Measurements from ENCODE around the gene PLP1.
"Not testable (repeated sequence)": the region's sequence is repeated elsewhere in the genome, so short reads cannot be mapped to it uniquely, and the experiment has no call there.

PLP1 gene

GRCh38 chrX:103776546-103776945, at the start of gene PLP1:
Gene PLP1, plus strand, starts transcription at chrX:103776840. Its CDS starts 156 bp downstream, at chrX:103776996.
- DNase-seq: peak in 25 of 42 donors; percentile 27 to 81 (median 57)
- intact Hi-C loops (cut with DNase I): no loop called here

GRCh38 chrX:103727115-103727514, 49.5 kb upstream of the PLP1 start:
- intact Hi-C loops (cut with DNase I): no loop called here
- no peak for DNase-seq

GRCh38 chrX:103729015-103729414, 47.6 kb upstream of the PLP1 start:
- DNase-seq: peak in 1 of 42 donors; percentile 5
- intact Hi-C loops (cut with DNase I): no loop called here

GRCh38 chrX:103730147-103730795, 46.4 kb upstream of the PLP1 start:
- intact Hi-C loops (cut with DNase I): no loop called here

GRCh38 chrX:103730796-103731493, 45.7 kb upstream of the PLP1 start:
- intact Hi-C loops (cut with DNase I): no loop called here
- no peak for DNase-seq

More at GRCh38 chrX:103730147-103730795, 46.4 kb upstream of the PLP1 start:
- peak in 1 of 42 donors; percentile 2 for DNase-seq

- intact Hi-C loops (cut with DNase I): no loop called here
- DNase-seq: no peak
Measured at GRCh38 chrX:103733017-103733416, 43.6 kb upstream of the PLP1 start.

GRCh38 chrX:103734125-103734760, 42.4 kb upstream of the PLP1 start:
- intact Hi-C loops (cut with DNase I): no loop called here
- peak in 4 of 42 donors; percentile 2 to 40 (median 22) for DNase-seq

- intact Hi-C loops (cut with DNase I): no loop called here
Measured at GRCh38 chrX:103737696-103738095, 38.9 kb upstream of the PLP1 start.

GRCh38 chrX:103739421-103739820, 37.2 kb upstream of the PLP1 start:
- intact Hi-C loops (cut with DNase I): no loop called here

More at GRCh38 chrX:103737696-103738095, 38.9 kb upstream of the PLP1 start:
- no peak for DNase-seq

GRCh38 chrX:103741879-103742278, 34.8 kb upstream of the PLP1 start:
- DNase-seq: no peak
- intact Hi-C loops (cut with DNase I): no loop called here

More at GRCh38 chrX:103739421-103739820, 37.2 kb upstream of the PLP1 start:
- no peak for DNase-seq

- no peak for DNase-seq
- intact Hi-C loops (cut with DNase I): no loop called here
Measured at GRCh38 chrX:103742339-103742738, 34.3 kb upstream of the PLP1 start.

GRCh38 chrX:103747163-103747562, 29.5 kb upstream of the PLP1 start:
- intact Hi-C loops (cut with DNase I): no loop called here
- no peak for DNase-seq

- intact Hi-C loops (cut with DNase I): no loop called here
- no peak for DNase-seq
Measured at GRCh38 chrX:103754401-103754800, 22.2 kb upstream of the PLP1 start.

GRCh38 chrX:103756736-103757135, 19.9 kb upstream of the PLP1 start:
- DNase-seq: no peak
- intact Hi-C loops (cut with DNase I): no loop called here

GRCh38 chrX:103758555-103758954, 18.1 kb upstream of the PLP1 start:
- no peak for DNase-seq
- intact Hi-C loops (cut with DNase I): no loop called here

- intact Hi-C loops (cut with DNase I); DNase-seq: not testable (repeated sequence)
Measured at GRCh38 chrX:103763541-103763940, 13.1 kb upstream of the PLP1 start.

- intact Hi-C loops (cut with DNase I); DNase-seq: not testable (repeated sequence)
Measured at GRCh38 chrX:103766813-103767555, 9.7 kb upstream of the PLP1 start.

- intact Hi-C loops (cut with DNase I): no loop called here
- DNase-seq: peak in 33 of 42 donors; percentile 21 to 83 (median 55)
Measured at GRCh38 chrX:103773445-103773844, 3.2 kb upstream of the PLP1 start.

- intact Hi-C loops (cut with DNase I): loop anchor here (2.0 kb wide), 1 partner anchor 85 kb away; no protein-coding TSS in a partner anchor
- peak in 33 of 42 donors; percentile 2 to 75 (median 52) for DNase-seq
Measured at GRCh38 chrX:103774070-103774642, 2.5 kb upstream of the PLP1 start.
